GM19043 (cell line): ENCODE measurements around the gene ZNF846.
"Not testable (repeated sequence)": the region's sequence is repeated elsewhere in the genome, so short reads cannot be mapped to it uniquely, and the experiment has no call there.

Experiments
- ATAC-seq: cut with Tn5 transposase; IDR thresholded peaks from one replicate; pipeline ENCODE4 v1.9.1; 2021; ENCODE audit warnings: low read depth; ENCODE audit not compliant: unreplicated experiment

ZNF846 gene

DNA sequence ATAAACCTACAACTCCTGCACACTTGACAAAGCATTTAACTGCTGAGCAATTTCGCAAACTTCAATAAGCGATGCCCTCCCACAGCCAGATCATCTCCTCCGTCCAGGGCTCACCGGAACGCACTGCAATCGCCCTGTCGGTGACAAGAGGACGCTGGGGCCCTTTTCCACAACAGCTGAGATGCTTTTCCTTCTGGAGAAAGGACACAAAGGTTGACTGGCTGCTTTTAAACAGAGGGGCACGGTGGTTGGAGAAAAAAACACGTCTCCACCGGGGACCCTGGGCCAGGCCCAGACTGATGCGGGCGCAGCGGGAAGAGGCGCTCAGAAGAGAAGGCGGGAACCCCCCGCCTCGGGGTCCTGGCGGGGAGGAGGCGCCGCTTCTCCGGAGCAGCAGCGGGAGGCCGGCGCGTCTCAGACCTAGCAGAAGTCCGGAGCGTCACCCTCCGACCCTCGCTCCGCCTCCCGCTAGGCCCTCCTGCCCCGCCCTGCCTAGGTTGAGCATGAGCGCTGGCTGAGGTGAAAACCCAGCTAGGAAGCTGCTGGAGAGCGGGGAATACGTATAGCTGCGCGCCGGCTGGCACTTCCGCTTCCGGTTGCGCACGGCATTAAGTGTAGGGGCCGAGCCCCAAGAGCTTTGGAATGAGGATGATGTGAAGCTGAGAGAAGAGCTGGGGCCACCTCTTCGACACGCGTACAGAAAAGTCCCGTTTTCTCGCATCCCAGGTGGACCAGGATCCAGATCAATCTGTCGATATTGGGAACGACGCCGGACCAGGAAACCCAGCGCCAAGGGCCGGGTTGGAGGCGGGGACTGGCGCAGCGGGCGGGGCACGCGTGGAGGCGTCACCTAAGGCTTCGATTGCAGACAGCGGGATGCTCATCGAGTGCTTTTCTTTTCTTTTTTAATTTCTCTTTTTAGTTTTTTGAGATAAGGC lies at the start of gene ZNF846:
Gene ZNF846, minus strand, starts transcription at position 564 of the 938 bp plus-strand sequence. CDS start 3,788 bp downstream, outside the sequence.
- ATAC-seq: peak; percentile 94

GRCh38 chr19:9818175-9818733 lies 49.7 kb upstream of the ZNF846 start:
- ATAC-seq: no peak

- ATAC-seq: no peak
Measured at GRCh38 chr19:9811139-9811538, 42.6 kb upstream of the ZNF846 start.

DNA sequence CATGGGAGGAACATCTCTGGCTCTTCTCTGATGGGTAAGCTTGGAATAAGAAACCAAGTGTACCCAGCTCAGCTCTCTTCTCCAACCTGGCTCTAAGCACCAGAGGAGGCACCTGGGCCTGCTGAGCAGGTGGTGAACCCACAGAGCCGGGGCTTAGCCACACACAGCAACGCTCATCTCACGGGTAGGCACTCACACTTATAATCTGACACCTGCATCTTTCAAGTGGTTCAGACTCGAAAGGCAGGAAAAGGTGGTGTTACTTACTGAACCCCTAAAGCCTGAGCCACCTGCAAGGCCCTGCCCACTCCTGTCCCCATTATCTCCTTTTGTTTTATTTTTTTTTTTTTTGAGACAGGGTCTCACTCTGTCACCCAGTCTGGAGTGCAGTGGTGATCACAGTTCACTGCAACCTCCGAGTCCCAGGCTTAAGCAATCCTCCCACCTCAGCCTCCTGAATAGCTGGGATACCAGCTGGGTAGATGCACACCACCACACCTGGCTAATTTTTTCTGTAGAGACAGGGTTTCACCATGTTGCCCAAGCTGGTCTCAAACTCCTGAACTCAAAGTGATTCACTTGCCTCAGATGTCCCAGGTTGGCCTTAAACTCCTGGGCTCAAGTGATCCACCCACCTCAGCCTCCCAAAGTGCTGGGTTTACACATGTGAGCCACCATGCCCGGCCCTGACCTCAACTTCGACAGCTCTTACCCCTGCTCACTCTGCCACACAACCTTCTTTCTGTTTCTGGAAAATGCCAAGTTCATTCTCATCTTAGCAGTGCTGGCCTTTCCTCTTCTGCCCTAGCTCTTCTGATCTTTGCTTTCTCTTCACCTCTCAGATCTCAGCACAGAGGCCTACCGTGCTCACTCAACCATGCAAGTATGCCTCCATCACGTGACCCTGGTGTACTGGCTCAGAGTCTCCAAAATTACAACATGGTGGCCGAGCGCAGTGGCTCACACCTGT lies 40.6 kb upstream of the ZNF846 start:
- no peak for ATAC-seq

DNA sequence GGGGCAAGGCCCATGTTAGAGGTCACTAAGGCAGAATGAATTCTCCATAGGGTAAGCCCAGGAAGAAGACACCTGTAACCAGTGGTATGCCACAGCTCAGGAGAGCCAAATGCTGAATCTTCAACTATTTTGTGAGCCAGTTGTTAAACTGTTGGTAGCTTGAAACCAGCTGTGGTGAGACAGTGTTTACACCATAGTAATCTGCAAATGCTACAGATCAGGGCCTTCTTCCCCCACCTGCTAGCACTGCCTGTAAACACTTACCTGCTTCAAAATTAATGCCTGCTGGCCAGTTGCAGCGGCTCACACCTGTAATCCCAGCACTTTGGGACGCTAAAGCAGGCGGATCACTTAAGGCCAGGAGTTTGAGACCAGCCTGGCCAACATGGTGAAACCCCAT lies 38.3 kb upstream of the ZNF846 start:
- no peak for ATAC-seq

- ATAC-seq: no peak
Measured at GRCh38 chr19:9801976-9802375, 33.4 kb upstream of the ZNF846 start.

DNA sequence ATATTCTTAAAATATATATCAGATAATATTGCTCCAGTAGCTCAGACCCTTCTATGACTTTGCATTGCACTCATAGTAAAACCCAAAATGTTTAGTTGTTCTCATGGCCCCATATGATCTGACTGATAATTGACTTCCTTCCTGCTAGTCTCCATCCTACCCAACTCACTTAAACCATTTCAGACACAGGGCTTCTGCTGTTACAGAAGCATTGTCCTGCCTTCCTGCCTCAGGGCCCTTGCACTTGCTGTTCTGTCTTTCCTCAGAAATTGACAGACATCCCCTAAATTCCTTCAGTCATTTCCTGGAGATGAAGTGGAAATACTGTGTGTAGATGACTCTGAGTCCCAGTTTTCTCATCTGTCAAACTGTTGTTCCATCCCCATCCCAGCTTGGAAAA lies 30.6 kb upstream of the ZNF846 start:
- ATAC-seq: no peak

DNA sequence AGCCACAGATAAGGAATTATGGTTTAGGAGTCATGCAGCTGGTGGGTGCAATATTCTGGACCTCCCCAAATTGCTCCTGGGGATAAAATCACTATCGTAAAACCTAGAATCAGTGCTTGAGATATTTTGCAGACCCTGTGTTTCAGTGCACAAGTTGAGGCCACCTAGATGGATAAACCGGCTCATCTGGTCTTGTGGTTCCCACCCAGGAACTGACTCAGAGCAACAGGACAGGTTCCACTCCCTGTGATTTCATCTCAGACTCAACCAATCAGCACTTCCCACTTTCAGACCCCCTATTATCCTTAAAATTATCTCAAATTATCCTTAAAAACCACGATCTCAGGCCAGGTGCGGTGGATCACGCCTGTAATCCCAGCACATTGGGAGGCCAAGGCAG lies 29.3 kb upstream of the ZNF846 start:
- ATAC-seq: no peak

DNA sequence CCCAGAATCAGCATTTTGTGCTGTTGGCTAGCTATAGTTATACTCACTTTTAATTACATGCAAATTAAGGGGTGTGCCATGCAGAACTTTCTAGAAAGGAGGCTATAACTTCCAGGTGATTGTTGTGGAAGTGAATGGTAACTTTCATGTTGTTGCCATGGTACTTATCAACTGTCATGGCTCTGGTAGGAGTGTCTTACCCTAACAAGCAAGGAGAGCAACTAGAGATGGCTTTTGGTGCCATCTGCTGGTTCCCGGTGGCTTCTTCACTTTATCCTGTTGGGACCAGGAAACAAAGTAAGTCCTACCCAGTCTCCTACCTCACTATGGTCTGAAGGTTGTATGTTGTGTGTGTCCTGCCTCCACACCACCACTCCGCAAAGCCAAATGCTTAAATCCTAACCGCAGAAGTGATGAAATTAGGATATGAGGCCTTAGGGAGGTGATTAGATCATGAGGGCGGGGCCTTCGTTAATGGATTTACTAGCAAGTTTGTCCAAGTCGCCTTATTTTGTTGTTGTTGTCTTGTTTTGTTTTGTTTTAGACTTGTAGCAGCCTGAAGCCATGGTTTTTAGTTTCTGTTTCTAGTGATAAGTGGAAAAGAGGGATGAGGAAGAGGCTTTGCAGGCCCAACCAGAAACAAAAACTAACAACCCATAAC lies 27.7 kb upstream of the ZNF846 start:
- ATAC-seq: no peak

GRCh38 chr19:9793071-9793591 lies 24.6 kb upstream of the ZNF846 start:
- ATAC-seq: no peak

- ATAC-seq: no peak
Measured at GRCh38 chr19:9792206-9793070, 23.9 kb upstream of the ZNF846 start.

- peak; percentile 43 for ATAC-seq
Measured at GRCh38 chr19:9791552-9792205, 23.1 kb upstream of the ZNF846 start.

GRCh38 chr19:9791073-9791367 lies 22.5 kb upstream of the ZNF846 start:
- not testable (repeated sequence) for ATAC-seq

- not testable (repeated sequence) for ATAC-seq
Measured at GRCh38 chr19:9789579-9789978, 21.0 kb upstream of the ZNF846 start.

GRCh38 chr19:9789066-9789465 lies 20.5 kb upstream of the ZNF846 start:
- ATAC-seq: no peak

DNA sequence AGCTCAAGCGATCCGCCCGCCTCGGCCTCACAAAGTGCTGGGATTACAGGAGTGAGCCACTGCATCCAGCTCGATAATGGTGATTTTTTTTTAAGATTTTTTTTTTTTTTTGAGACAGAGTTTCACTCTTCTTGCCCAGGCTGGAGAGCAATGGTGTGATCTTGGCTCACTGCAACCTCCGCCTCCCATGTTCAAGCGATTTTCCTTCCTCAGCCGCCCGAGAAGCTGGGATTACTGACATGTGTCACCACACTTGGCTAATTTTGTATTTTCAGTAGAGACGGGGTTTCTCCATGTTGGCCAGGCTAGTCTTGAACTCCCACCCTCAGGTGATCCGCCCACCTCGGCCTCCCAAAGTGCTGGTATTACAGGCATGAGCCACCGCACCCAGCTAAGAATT lies 20.1 kb upstream of the ZNF846 start:
- ATAC-seq: not testable (repeated sequence)

DNA sequence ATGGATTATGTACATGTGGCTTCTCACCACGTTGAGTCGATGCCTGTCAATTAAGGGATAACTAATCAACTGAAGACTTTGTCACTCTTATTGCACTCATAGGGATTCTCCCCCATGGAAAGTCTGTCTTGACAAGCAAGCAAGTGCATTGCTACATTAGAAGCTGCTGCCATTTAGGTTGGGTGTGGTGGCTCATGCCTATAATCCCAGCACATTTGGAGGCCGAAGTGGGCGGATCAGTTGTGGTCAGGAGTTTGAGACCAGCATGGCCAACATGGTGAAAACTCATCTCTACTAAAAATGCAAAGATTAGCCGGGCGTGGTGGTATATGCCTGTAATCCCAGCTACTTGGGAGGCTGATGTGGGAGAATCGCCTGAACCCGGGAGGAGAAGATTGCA lies 18.3 kb upstream of the ZNF846 start:
- no peak for ATAC-seq

- ATAC-seq: no peak
Measured at GRCh38 chr19:9786342-9786741, 17.8 kb upstream of the ZNF846 start.
